HG03159 (cell line): ENCODE results near the gene MGME1.
"Not testable (repeated sequence)": the region's sequence is repeated elsewhere in the genome, so short reads cannot be mapped to it uniquely, and the experiment has no call there.

Experiments
- ATAC-seq: cut with Tn5 transposase; IDR thresholded peaks from one replicate; pipeline ENCODE4 v1.9.1; 2021; ENCODE audit warnings: mild to moderate bottlenecking, moderate library complexity; ENCODE audit not compliant: unreplicated experiment

MGME1 gene

DNA sequence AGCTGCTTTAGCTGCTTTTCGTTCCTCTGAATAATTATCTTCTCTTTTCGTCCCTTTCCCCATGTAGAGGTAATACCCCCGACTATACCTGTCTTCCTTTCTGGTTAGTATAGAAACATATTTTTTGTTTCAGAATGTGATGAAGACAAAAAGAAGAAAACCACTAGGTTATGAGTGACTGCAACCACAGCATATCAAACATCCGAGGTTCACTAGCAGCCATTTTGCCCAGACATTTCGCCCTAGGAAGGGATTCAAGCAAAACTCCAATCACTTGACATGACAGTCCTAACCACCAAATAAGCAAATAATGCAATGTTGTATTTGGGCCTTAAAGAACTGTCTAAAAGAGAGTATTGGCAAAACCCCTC, 9.6 kb upstream of the MGME1 start:
- peak; percentile 37 for ATAC-seq

DNA sequence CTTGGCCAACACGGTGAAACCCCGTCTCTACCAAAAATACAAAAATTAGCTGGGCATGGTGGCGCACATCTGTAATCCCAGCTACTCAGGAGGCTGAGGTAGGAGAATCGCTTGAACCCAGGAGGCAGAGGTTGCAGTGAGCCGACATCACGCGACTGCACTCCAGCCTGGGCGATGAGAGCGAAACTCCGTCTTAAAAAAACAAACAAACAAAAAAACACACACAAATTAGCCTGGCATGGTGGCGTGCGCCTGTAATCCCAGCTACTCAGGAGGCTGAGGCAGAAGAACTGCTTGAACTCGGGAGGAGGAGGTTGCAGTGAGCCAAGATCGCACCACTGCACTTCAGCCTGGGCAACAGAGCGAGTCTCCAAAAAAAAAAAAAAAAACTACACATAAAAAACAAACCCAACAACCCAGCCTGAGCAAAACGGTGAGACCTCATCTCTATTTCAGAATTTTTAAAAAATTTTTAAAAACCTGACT, 8.4 kb upstream of the MGME1 start:
- not testable (repeated sequence) for ATAC-seq

DNA sequence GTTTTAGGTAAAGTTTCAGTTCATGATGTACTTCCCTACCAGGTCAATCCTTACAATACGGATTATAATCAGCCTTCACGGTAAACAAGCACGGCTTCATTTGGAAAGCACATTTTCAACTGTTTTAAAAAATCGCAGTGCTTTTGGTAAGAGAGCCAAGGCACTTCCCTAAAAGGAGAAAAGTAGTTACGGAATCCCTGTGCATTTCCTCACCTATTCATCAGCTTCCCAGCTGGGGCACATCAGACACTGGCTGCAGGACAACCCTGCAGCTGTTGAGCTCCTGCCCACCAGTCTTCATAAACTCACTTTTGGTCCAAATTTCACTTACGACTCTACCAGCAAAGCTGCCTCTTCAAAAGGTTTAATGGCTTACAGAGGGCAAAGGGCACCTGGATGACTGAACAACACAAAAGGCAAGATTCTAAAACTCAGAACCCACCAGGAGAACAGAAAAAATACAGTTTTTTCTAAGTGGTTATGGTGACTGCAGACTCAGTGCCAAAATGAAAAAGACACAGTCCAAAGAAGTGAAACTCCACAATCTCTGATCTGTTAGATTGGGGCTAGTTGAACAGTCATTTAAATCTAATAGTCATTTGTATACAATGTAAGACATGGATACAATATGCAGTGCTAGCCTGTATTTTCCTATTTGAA, 7.8 kb upstream of the MGME1 start:
- no peak for ATAC-seq

DNA sequence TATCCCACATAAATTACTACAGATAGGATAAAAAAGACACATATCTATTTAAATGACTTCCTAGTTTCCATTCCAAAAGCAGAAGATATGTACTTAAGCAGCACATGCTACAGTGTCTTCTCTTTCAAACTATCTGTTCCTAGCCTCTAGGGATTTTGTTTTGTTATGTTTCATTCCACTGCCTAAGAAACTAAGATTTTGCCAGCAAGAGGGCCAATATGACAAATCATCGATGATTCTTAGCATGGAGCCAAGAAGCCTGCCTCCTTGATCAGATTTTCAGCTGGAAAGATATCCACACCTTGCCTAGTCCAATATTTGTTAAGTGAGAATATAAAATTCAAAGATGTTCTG, 7.3 kb upstream of the MGME1 start:
- no peak for ATAC-seq

- no peak for ATAC-seq
These were observed 5.5 kb upstream of the MGME1 start for GRCh38 chr20:17963114-17963897.

GRCh38 chr20:17964073-17964472, 4.7 kb upstream of the MGME1 start:
- ATAC-seq, result no peak

DNA sequence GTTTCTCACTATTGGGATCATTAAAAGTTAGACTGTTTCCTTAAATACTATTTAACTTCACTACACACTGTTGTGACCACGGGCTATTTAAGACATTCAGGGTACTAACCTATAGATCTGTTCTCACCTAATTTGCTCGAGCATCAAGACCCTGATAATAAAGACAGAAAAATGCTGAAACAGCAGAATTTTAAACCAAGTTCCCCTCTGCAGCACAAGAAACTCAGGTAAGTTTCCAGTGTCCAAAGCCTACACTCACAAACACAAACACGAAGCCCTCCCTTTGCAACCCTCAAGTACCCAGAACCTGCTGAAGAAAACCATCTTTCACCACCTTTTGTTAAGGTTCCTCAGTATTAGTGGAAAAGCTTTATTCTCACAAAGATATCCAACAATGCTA, 4.2 kb upstream of the MGME1 start:
- ATAC-seq, result no peak

- ATAC-seq, result no peak
These were observed 3.6 kb upstream of the MGME1 start for GRCh38 chr20:17965042-17965697.

- no peak for ATAC-seq
These were observed 2.1 kb upstream of the MGME1 start for GRCh38 chr20:17966432-17967310.

GRCh38 chr20:17967521-17968365, 1.1 kb upstream of the MGME1 start:
- ATAC-seq, result peak; percentile 0

DNA sequence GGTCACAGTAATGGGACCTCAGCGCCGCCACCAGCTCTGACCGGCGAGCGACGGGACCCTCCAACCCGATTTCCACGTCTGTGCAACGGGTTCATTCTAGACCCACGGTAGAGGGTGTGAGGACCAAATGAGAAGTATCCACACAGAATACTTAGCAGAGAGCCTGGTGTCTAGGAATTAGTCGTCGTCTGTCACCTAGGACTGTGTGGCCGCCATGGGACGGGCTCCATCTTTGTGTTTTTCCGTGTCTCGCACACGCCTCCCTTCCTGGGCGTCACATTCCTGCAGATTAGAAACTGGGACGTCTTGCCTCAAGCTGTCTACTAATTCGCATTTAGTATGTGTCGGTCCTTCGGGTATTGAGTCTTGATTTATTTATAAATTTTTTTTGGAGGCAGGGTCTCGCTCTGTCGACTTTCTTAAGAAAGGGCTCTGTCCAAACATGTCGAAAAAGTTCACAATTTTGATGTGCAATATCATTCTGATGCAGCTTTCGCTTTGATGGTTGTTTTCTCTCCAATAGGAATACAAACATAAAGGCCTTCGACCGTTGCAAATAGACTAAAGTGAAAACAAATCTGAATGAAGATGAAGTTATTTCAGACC, 563 bp downstream of the MGME1 start:
- ATAC-seq, result peak; percentile 8

- no peak for ATAC-seq
These were observed 1.1 kb downstream of the MGME1 start for GRCh38 chr20:17969884-17970409.

DNA sequence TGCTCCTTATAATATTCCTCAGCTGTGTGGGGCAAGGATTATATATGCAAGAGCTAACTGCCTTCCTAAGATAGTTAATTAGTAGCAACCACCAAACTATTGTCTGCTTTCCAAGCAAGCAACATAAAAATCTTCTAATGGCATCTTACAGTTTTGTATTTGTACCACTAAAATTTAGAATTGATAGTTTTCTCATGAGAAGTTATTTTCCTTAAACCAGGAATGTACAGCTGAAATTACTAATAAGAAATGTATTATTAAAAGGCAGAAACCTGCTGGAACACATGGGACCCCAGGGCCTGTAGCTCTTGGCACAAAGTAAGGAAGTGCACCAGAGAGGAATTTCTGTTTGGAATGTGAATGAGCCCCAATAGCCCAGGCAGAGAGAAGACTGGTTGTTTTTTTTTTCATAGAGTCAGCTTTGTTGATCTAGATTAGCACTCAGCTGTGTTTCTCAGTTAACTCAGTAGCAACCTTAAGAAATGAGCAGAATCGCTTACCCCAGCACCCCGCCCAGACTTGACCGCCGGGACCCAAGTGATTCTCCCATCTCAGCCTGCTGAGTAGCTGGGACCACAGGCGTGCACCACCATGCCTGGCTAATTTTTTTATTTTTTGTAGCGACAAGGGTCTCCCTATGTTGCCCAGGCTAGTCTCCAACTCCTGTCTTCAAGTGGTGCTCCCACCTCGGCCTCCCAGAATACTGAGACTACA, 2.6 kb downstream of the MGME1 start:
- no peak for ATAC-seq

GRCh38 chr20:17972121-17972520, 3.3 kb downstream of the MGME1 start:
- no peak for ATAC-seq

GRCh38 chr20:17976305-17976704, 7.5 kb downstream of the MGME1 start:
- no peak for ATAC-seq

GRCh38 chr20:17985388-17986018, 16.7 kb downstream of the MGME1 start:
- no peak for ATAC-seq

DNA sequence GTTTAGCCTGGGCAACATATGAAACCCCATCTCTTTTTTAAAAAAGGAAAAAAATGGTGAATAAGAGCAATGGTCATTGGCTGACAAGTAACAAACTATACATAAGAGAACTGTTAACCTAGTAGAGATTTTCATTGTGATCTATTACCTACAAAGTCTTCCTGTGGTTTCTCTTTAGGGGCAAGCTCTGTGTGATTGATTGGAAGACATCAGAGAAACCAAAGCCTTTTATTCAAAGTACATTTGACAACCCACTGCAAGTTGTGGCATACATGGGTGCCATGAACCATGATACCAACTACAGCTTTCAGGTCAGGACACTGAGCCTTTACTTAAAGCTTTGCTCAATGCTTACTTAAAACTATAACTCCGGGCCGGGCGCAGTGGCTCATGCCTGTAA, 19.2 kb downstream of the MGME1 start:
- no peak for ATAC-seq

DNA sequence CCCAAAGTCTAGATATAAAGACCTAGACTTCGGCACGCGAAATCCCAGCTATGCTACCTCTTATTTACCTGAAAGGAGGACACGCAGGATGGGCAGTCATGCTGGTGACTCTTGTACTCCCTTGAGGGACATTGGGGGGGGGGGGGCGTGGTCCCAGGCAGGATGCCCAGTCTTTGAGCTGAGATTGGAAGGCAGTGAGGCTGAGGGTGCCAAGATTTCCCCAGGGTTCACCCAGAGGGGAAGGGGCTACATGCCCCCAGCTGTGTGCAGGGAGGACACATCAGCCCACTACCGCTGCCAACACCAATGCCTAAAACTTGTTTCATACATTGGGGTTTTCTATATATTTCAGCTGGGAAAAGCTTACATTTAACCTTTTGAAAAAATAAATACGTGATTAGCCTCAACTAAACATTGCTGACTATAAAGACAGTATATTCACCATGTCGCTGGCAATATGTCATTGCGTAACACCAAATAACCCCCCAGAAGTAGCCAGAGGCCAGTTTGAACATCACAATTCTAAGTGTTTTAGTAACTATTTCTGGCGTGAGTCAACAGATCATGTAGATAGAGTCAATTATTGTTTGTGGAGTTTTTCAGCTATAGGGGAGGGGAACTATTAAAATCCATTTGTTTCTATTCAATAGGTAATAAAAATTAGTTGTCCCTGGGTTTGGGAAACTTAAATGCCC, 21.6 kb downstream of the MGME1 start:
- no peak for ATAC-seq
